OCI-LY1 (cell line): ENCODE measurements around the gene TEKT1.
"Not testable (repeated sequence)": the region's sequence is repeated elsewhere in the genome, so short reads cannot be mapped to it uniquely, and the experiment has no call there.

Experiments
- H2AFZ ChIP-seq: fragments of 200-600 bp; sonication (generic), shearing (Covaris generic); 2 replicates; pipeline ENCODE4 v1.6.0; 2014; ENCODE audit warnings: antibody characterized with exemption, mild to moderate bottlenecking, low read length
- H3F3A ChIP-seq: fragments of 200-600 bp; sonication (generic), shearing (Covaris generic); 2 replicates; pipeline ENCODE4 v1.6.0; 2014; ENCODE audit warnings: mild to moderate bottlenecking, antibody characterized with exemption, low read length, moderate library complexity; ENCODE audit not compliant: insufficient read depth
- H3K27ac ChIP-seq: fragments of 200-600 bp; sonication (generic); 2 replicates; pipeline ENCODE4 v1.5.1; 2014; ENCODE audit warnings: low read length, mixed run types, mild to moderate bottlenecking, low read depth; ENCODE audit not compliant: poor library complexity, severe bottlenecking
- H3K27me3 ChIP-seq: fragments of 200-600 bp; sonication (generic); 2 replicates; pipeline ENCODE4 v1.6.0; 2014; ENCODE audit warnings: antibody characterized with exemption, mild to moderate bottlenecking, low read length, moderate library complexity; ENCODE audit not compliant: insufficient read depth
- H3K36me3 ChIP-seq: fragments of 200-600 bp; sonication (generic); 2 replicates; pipeline ENCODE4 v1.6.1; 2014; ENCODE audit warnings: mild to moderate bottlenecking, antibody characterized with exemption, low read length, moderate library complexity, mixed read lengths; ENCODE audit not compliant: insufficient read depth
- H3K4me1 ChIP-seq: fragments of 200-600 bp; sonication (generic); 2 replicates; pipeline ENCODE4 v1.5.1; 2014; ENCODE audit warnings: mild to moderate bottlenecking, low read length, moderate library complexity; ENCODE audit not compliant: insufficient read depth, severe bottlenecking
- H3K4me2 ChIP-seq: fragments of 200-600 bp; sonication (generic), shearing (Covaris generic); 2 replicates; pipeline ENCODE4 v1.6.1; 2014; ENCODE audit warnings: low read length
- H3K4me3 ChIP-seq: fragments of 200-600 bp; sonication (generic); 2 replicates; pipeline ENCODE4 v1.5.1; 2014; ENCODE audit warnings: low read length, low read depth, mild to moderate bottlenecking, mixed read lengths; ENCODE audit not compliant: poor library complexity, severe bottlenecking
- H3K79me2 ChIP-seq: fragments of 200-600 bp; shearing (Covaris generic); 2 replicates; pipeline ENCODE4 v1.6.1; 2016; ENCODE audit warnings: mixed run types, low read length, mixed read lengths; ENCODE audit not compliant: insufficient read depth
- H3K9ac ChIP-seq: fragments of 200-600 bp; sonication (generic), shearing (Covaris generic); 2 replicates; pipeline ENCODE4 v1.6.1; 2014; ENCODE audit warnings: mild to moderate bottlenecking, low read length, mixed read lengths
- H3K9me2 ChIP-seq: fragments of 200-600 bp; sonication (generic), shearing (Covaris generic); 2 replicates; pipeline ENCODE4 v1.6.1; 2014; ENCODE audit warnings: low read depth, mild to moderate bottlenecking, low read length, mixed read lengths
- H3K9me3 ChIP-seq: fragments of 200-600 bp; shearing (Covaris generic); 2 replicates; pipeline ENCODE4 v1.6.1; 2014; ENCODE audit warnings: low read length, mixed read lengths
- H4K20me1 ChIP-seq: fragments of 200-600 bp; sonication (generic), shearing (Covaris generic); 2 replicates; pipeline ENCODE4 v1.6.0; 2016; ENCODE audit warnings: mild to moderate bottlenecking, low read length; ENCODE audit not compliant: insufficient read depth
- CTCF ChIP-seq: fragments of 200-600 bp; sonication (generic), shearing (Covaris generic); IDR thresholded peaks from 2 replicates; pipeline ENCODE4 v1.5.1; 2017; ENCODE audit warnings: mild to moderate bottlenecking, antibody characterized with exemption, low read length, moderate library complexity, mixed read lengths
- EZH2 ChIP-seq: fragments of 200-600 bp; sonication (generic), shearing (Covaris generic); IDR thresholded peaks from 2 replicates; pipeline ENCODE4 v1.8.0; 2017; ENCODE audit warnings: borderline replicate concordance, mixed run types, mild to moderate bottlenecking, antibody characterized with exemption, low read length, moderate library complexity, mixed read lengths

TEKT1 gene

DNA sequence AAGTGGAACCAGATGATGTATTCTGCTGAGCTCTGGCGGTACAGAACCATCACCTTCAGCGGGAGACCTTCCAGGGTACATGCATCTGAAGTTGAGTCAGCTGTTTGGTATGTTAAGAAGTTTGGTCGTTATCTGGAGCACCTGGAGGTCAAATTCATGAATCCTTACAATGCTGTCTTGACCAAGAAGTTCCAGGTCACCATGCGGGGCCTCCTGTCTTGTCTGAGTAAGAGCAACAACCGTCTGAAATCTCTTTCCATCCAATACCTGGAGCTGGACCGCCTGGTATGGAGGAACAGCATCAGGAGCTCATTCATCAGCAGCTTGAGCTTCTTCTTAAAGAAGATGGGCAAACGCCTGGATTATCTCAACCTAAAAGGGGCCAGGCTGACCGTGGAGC, 51.5 kb downstream of the TEKT1 start:
- Histone ChIP-seq H3K27me3 (no peaks in the 10 kb centered on the region), H3K4me1 (no peaks in the 10 kb centered on the region), H3K9ac (no peak overlapping the region), H3K9me2 (no peaks in the 10 kb centered on the region), H4K20me1 (no peaks in the 10 kb centered on the region), H3K9me3 (no peaks in the 10 kb centered on the region), H3K27ac (no peak overlapping the region), H3K4me2 (no peak overlapping the region), H3K79me2 (no peaks in the 10 kb centered on the region), H3K4me3 (no peak overlapping the region), H3F3A (no peaks in the 10 kb centered on the region), H3K36me3 (no peaks in the 10 kb centered on the region), H2AFZ (no peak overlapping the region)
- TF ChIP-seq EZH2 (no peak), CTCF (no peak)

DNA sequence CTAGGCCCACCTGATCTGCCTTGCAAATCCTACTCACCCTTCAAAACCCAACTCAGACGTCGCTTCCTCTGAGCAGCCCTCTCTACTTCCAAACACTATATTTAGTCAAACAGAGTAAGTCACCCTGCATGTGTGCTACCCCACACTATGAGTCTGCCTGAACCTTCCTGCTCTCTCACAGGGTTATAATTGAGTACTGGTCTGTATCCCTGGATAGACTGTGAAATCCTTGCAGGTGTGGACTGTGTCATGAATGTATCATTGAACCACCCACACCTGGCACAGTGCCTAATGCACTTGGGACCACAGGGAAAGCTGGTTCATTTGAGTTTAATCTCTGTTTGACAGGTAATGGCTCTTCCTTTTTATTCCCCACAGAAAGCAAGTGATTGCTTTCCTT, 52.1 kb downstream of the TEKT1 start:
- Histone ChIP-seq H3K4me2 (no peak overlapping the region), H3K4me3 (no peak overlapping the region), H3K36me3 (no peaks in the 10 kb centered on the region), H4K20me1 (no peaks in the 10 kb centered on the region), H3K9ac (no peak overlapping the region), H3K27me3 (no peaks in the 10 kb centered on the region), H3K27ac (no peak overlapping the region), H3K9me2 (no peaks in the 10 kb centered on the region), H3K4me1 (no peaks in the 10 kb centered on the region), H3K79me2 (no peaks in the 10 kb centered on the region), H3F3A (no peaks in the 10 kb centered on the region), H2AFZ (no peak overlapping the region), H3K9me3 (no peaks in the 10 kb centered on the region)
- TF ChIP-seq CTCF (no peak), EZH2 (no peak)

- TF ChIP-seq CTCF: no peak
- TF ChIP-seq EZH2: no peak
- no peaks in the 10 kb centered on the region for H3K36me3 ChIP-seq
- no peak within 1 kb of the TSS for H3K27ac ChIP-seq
- H3K27me3 ChIP-seq: no peaks in the 10 kb centered on the region
- no peaks in the 10 kb centered on the region for H3K79me2 ChIP-seq
- no peaks in the 10 kb centered on the region for H4K20me1 ChIP-seq
- H3K9ac ChIP-seq: no peak within 1 kb of the TSS
- H3K9me3 ChIP-seq: no peaks in the 10 kb centered on the region
- no peaks in the 10 kb centered on the region for H3K9me2 ChIP-seq
- no peak within 1 kb of the TSS for H2AFZ ChIP-seq
- H3K4me2 ChIP-seq: no peak within 1 kb of the TSS
- no peaks in the 10 kb centered on the region for H3F3A ChIP-seq
- no peak within 1 kb of the TSS for H3K4me3 ChIP-seq
- H3K4me1 ChIP-seq: no peaks in the 10 kb centered on the region
Observed at GRCh38 chr17:6775871-6776405, 55.6 kb downstream of the TEKT1 start, which contains the start of gene FBXO39. TSS of gene FBXO39 (plus strand) at chr17:6776215. CDS start at chr17:6779869, 3,654 bp downstream.

GRCh38 chr17:6774906-6775305, 56.6 kb downstream of the TEKT1 start:
- not testable (repeated sequence) for H3K9ac ChIP-seq, H4K20me1 ChIP-seq, H3K79me2 ChIP-seq, H3K36me3 ChIP-seq, H3K27ac ChIP-seq, H3F3A ChIP-seq, H3K4me2 ChIP-seq, H3K4me1 ChIP-seq, H2AFZ ChIP-seq, H3K9me2 ChIP-seq, H3K9me3 ChIP-seq, H3K27me3 ChIP-seq, H3K4me3 ChIP-seq
